Spleen (tissue), 7 donors: Measurements from ENCODE around the gene TBC1D16.

ENCODE experiments used
- POLR2A ChIP-seq, 3 donors: fragments of 450-650 bp; IDR thresholded peaks; one replicate each; pipeline ENCODE4 v1.5.1; 2017; ENCODE audit warnings: antibody characterized with exemption in 3 of 3, mild to moderate bottlenecking in 1 of 3
- POLR2AphosphoS5 ChIP-seq, 3 donors: sonication (generic); formaldehyde crosslinking; IDR thresholded peaks; one replicate each; pipeline ENCODE4 v1.5.1; 2017; ENCODE audit warnings: antibody characterized with exemption in 3 of 3
- TF ChIP-seq, protein P1 (sequence below), 11 experiments: fragments of 200-600 bp in 7 of 11; fragments of 450-650 bp in 4 of 11; sonication (generic) in 4 of 11; IDR thresholded peaks in 8 of 11; conservative IDR thresholded peaks in 3 of 11; 1 replicate in 7 of 11; 2 replicates in 4 of 11; pipeline versions ENCODE4 v1.4.0 to v1.8.0; 2016 to 2021; ENCODE audit warnings: antibody characterized with exemption in 11 of 11, inconsistent platforms in 4 of 11, mild to moderate bottlenecking in 1 of 11
- donor health status: DM: no; HTN: no; CAD: no; lungs with moderate emphysema.
- donor health status: DM: no; HTN: no; CAD: no.
- donor health status: DM: no; HTN: no; CAD: no.

DNA sequence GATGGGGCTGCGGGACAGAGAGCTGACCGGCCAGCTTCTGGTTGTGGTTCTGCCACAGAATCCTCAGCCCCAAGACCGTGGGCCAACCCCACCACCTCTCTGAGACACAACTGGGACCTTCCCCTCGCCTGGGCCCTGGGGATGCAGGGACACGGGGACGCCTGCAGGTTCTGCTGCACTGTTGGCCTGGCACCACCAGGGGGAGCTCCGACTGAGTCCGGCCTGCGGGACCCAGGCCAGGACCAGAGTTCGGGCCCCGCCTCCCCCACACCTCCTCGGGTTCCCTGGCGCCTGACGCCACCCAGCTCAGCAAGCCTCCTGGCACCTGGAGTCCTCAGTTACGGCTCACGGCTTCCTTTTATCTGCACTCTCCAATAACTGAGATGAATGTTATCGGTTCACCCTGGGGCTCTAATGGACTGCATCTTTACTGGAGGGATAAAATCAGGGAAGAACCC, 27.3 kb downstream of the TBC1D16 start:
- TF ChIP-seq, protein P1, sequence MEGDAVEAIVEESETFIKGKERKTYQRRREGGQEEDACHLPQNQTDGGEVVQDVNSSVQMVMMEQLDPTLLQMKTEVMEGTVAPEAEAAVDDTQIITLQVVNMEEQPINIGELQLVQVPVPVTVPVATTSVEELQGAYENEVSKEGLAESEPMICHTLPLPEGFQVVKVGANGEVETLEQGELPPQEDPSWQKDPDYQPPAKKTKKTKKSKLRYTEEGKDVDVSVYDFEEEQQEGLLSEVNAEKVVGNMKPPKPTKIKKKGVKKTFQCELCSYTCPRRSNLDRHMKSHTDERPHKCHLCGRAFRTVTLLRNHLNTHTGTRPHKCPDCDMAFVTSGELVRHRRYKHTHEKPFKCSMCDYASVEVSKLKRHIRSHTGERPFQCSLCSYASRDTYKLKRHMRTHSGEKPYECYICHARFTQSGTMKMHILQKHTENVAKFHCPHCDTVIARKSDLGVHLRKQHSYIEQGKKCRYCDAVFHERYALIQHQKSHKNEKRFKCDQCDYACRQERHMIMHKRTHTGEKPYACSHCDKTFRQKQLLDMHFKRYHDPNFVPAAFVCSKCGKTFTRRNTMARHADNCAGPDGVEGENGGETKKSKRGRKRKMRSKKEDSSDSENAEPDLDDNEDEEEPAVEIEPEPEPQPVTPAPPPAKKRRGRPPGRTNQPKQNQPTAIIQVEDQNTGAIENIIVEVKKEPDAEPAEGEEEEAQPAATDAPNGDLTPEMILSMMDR (IDR thresholded peaks at IDR 0.05 in 8 of 11, conservative IDR thresholded peaks at IDR 0.05 in 3 of 11) = peak; percentile 79 to 97 (median 93)
- TF ChIP-seq POLR2A (IDR thresholded peaks at IDR 0.05) (no peak), POLR2AphosphoS5 (IDR thresholded peaks at IDR 0.05) (peak; percentile 44 to 73 (median 62))
